Measurements from ENCODE around the gene PDCD1.
"Not testable (repeated sequence)": the region's sequence is repeated elsewhere in the genome, so short reads cannot be mapped to it uniquely, and the experiment has no call there.

The PDCD1 gene

GRCh38 chr2:241877989-241878970 lies 19.6 kb upstream of the PDCD1 start:
- DNase-seq (ENCODE audit: low read depth in 2 of 2) = peak; percentile 68 to 73

- no peak for DNase-seq (ENCODE audit: low read depth in 2 of 2)
Observed at GRCh38 chr2:241877197-241877685, 18.5 kb upstream of the PDCD1 start.

GRCh38 chr2:241876528-241877196 lies 18.0 kb upstream of the PDCD1 start:
- DNase-seq (ENCODE audit: low read depth in 2 of 2) = no peak

- DNase-seq (ENCODE audit: low read depth in 2 of 2) = not testable (repeated sequence)
Observed at GRCh38 chr2:241875754-241876527, 17.2 kb upstream of the PDCD1 start.

GRCh38 chr2:241874277-241874925 lies 15.7 kb upstream of the PDCD1 start:
- no peak for DNase-seq (ENCODE audit: low read depth in 2 of 2)

GRCh38 chr2:241873803-241874110 lies 15.1 kb upstream of the PDCD1 start:
- DNase-seq (ENCODE audit: low read depth in 2 of 2) = no peak

GRCh38 chr2:241873081-241873802 lies 14.5 kb upstream of the PDCD1 start:
- no peak for DNase-seq (ENCODE audit: low read depth in 2 of 2)

GRCh38 chr2:241872313-241872642 lies 13.6 kb upstream of the PDCD1 start:
- no peak for DNase-seq (ENCODE audit: low read depth in 2 of 2)

GRCh38 chr2:241871538-241872312 lies 13.0 kb upstream of the PDCD1 start:
- DNase-seq (ENCODE audit: low read depth in 2 of 2) = no peak

- no peak for DNase-seq (ENCODE audit: low read depth in 2 of 2)
Observed at GRCh38 chr2:241870611-241871537, 12.2 kb upstream of the PDCD1 start.

GRCh38 chr2:241870081-241870541 lies 11.4 kb upstream of the PDCD1 start:
- DNase-seq (ENCODE audit: low read depth in 2 of 2) = no peak

- DNase-seq (ENCODE audit: low read depth in 2 of 2) = no peak
Observed at GRCh38 chr2:241869087-241869961, 10.6 kb upstream of the PDCD1 start, which contains the start of gene RTP5. Gene RTP5 (plus strand): TSS chr2:241869729. CDS start chr2:241869757, 28 bp downstream.

GRCh38 chr2:241868661-241869081 lies 10.0 kb upstream of the PDCD1 start:
- no peak for DNase-seq (ENCODE audit: low read depth in 2 of 2)

GRCh38 chr2:241867776-241868420 lies 9.2 kb upstream of the PDCD1 start:
- DNase-seq (ENCODE audit: low read depth in 2 of 2) = peak in 1 of 2 donors; percentile 39

GRCh38 chr2:241866790-241867645 lies 8.3 kb upstream of the PDCD1 start:
- no peak for DNase-seq (ENCODE audit: low read depth in 2 of 2)

Measured in stimulated activated CD4-positive, alpha-beta T cell treated with anti-CD3 and anti-CD28 coated beads, Interleukin-1b, Interleukin-23, amount 100 ng/mL, for 4 hours (primary cell).